ENCODE results near the gene JMJD7. TPM values are rescaled to one million over a fixed set of nuclear protein-coding genes. Genes with fewer than 3 reads are reported as not detected.

Gene JMJD7
- total RNA-seq, 1 experiment from 2014 or later, result 13.5 TPM

DNA sequence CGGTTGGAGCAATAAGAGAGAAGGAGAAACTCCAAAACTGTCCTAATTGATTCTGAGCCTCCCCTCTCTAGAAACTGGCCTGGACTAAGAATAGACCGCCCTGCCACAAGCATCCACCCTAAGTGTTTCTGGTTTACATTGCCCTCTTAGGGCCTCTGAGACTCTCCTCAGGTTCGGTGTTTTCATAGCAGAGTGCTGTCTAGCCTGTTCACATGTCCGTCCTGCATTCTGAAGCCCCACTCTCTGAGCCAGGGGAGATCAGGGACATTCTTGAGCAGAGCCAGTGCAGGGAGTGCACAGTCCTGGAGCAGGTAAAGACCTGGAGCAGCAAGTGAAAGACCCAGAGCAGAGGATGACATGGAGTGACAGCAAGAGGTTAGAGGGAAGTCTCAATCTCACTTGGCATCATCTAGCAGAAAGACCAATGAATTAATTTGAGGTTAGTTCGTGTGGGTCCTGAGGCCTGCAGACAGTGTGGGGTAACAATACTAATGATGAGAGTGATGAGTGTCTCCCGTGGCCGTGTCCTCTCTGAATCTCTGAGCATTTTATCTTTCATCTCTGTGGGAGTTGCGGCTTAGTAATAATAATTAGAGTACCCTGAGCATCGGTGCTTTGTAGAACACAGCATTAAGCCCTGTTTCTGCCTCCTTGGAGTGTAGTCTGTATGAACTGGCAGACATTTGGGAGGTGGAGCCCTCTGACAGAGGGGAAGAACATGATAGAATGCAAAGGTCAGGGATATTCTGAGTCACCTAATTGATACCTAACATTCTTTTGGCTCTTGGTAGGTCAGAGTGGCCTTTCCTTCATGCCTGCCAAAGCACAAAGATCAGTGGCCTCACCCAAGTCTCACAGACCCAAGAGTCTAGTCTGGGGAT, 29.0 kb upstream of the JMJD7 start:
- Histone ChIP-seq H2AFZ (ENCODE audit: low read depth, low read length, poor library complexity, severe bottlenecking) (no peak overlapping the region), H3K27me3 (ENCODE audit: insufficient read depth, low read length) (no peaks in the 10 kb centered on the region), H4K20me1 (ENCODE audit: insufficient read depth) (no peaks in the 10 kb centered on the region), H3K27ac (ENCODE audit: low read depth, low read length) (no peak overlapping the region), H3K9me2 (ENCODE audit: insufficient read depth) (no peaks in the 10 kb centered on the region), H3K4me3 (replicated peaks in 1 of 2; ENCODE audit: low read depth in 1 of 2, low read length in 2 of 2) (no peak overlapping the region; a peak in 1 of 4 replicates), H3K9ac (ENCODE audit: low read length) (no peak overlapping the region), H3K36me3 (ENCODE audit: control insufficient read depth in 1 of 2, insufficient read depth in 2 of 2, low read length in 2 of 2) (0 out of 4 replicates have a peak, but pooled peaks cover 0 to 8% of the 10 kb centered on the region in 2 experiments), H3K79me2 (ENCODE audit: insufficient read depth, low read length) (no peaks in the 10 kb centered on the region), H3K9me3 (ENCODE audit: control insufficient read depth in 1 of 2, insufficient read depth in 1 of 2, low read depth in 1 of 2, low read length in 2 of 2) (no peaks in the 10 kb centered on the region), H3K4me1 (ENCODE audit: control insufficient read depth in 1 of 2, insufficient read depth in 2 of 2, low read length in 2 of 2) (peaks cover 5 to 30% of the 10 kb centered on the region in 2 experiments; a peak in 3 of 4 replicates), H3K4me2 (ENCODE audit: low read length) (peak overlapping the region; percentile 57)
- BruUV-seq (replicated peaks), result no TSS peak
- POLR2A ChIA-PET, result no interaction called here
- intact Hi-C loops (cut with micrococcal nuclease), result no loop called here
- CTCF ChIA-PET, result no interaction called here
- TF ChIP-seq, protein P1, sequence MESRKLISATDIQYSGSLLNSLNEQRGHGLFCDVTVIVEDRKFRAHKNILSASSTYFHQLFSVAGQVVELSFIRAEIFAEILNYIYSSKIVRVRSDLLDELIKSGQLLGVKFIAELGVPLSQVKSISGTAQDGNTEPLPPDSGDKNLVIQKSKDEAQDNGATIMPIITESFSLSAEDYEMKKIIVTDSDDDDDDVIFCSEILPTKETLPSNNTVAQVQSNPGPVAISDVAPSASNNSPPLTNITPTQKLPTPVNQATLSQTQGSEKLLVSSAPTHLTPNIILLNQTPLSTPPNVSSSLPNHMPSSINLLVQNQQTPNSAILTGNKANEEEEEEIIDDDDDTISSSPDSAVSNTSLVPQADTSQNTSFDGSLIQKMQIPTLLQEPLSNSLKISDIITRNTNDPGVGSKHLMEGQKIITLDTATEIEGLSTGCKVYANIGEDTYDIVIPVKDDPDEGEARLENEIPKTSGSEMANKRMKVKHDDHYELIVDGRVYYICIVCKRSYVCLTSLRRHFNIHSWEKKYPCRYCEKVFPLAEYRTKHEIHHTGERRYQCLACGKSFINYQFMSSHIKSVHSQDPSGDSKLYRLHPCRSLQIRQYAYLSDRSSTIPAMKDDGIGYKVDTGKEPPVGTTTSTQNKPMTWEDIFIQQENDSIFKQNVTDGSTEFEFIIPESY (IDR thresholded peaks at IDR 0.05; ENCODE audit: extremely low read depth, insufficient replicate concordance, low read length), result no peak
- ATAC-seq, result peak; percentile 60
- DNase-seq (ENCODE audit: low read depth, low spot score), result no peak
- RAD21 ChIA-PET (ENCODE audit: low non-redundant PET in 1 of 2, low total read pairs in 2 of 2, uncharacterized antibody in 2 of 2, unreplicated experiment in 2 of 2), result no interaction called here

DNA sequence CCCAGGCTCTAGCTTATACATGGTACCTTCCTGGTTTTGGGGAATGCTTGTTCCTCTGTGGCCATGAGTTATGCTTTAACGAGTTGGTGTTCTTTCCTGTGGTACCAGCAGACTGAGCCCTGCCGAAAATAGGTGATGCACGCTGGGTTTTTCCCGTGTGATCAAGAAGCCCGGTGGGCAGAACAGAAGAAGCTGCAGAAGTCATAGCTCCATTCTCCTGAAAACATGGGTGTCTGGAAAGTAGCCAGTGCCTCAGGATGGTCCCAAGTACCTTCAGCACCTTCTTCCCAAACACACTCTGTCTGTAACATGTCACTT, 28.4 kb upstream of the JMJD7 start:
- ChIA-PET CTCF (no interaction called here), POLR2A (no interaction called here), RAD21 (ENCODE audit: low non-redundant PET in 1 of 2, low total read pairs in 2 of 2, uncharacterized antibody in 2 of 2, unreplicated experiment in 2 of 2) (no interaction called here)
- peaks cover 5 to 30% of the 10 kb centered on the region in 2 experiments; a peak in 3 of 4 replicates for H3K4me1 ChIP-seq (ENCODE audit: control insufficient read depth in 1 of 2, insufficient read depth in 2 of 2, low read length in 2 of 2)
- BruUV-seq (replicated peaks), result no TSS peak
- no peak overlapping the region for H2AFZ ChIP-seq (ENCODE audit: low read depth, low read length, poor library complexity, severe bottlenecking)
- no peak overlapping the region for H3K27ac ChIP-seq (ENCODE audit: low read depth, low read length)
- no peaks in the 10 kb centered on the region for H3K79me2 ChIP-seq (ENCODE audit: insufficient read depth, low read length)
- no peaks in the 10 kb centered on the region for H4K20me1 ChIP-seq (ENCODE audit: insufficient read depth)
- H3K27me3 ChIP-seq (ENCODE audit: insufficient read depth, low read length), result no peaks in the 10 kb centered on the region
- ATAC-seq (no peak), DNase-seq (ENCODE audit: low read depth, low spot score) (no peak)
- H3K36me3 ChIP-seq (ENCODE audit: control insufficient read depth in 1 of 2, insufficient read depth in 2 of 2, low read length in 2 of 2), result 0 out of 4 replicates have a peak, but pooled peaks cover 0 to 8% of the 10 kb centered on the region in 2 experiments
- H3K4me2 ChIP-seq (ENCODE audit: low read length), result peak overlapping the region; percentile 57
- H3K9ac ChIP-seq (ENCODE audit: low read length), result no peak overlapping the region
- H3K4me3 ChIP-seq (replicated peaks in 1 of 2; ENCODE audit: low read depth in 1 of 2, low read length in 2 of 2), result no peak overlapping the region
- H3K9me2 ChIP-seq (ENCODE audit: insufficient read depth), result no peaks in the 10 kb centered on the region
- H3K9me3 ChIP-seq (ENCODE audit: control insufficient read depth in 1 of 2, insufficient read depth in 1 of 2, low read depth in 1 of 2, low read length in 2 of 2), result no peaks in the 10 kb centered on the region
- TF ChIP-seq, protein P2, sequence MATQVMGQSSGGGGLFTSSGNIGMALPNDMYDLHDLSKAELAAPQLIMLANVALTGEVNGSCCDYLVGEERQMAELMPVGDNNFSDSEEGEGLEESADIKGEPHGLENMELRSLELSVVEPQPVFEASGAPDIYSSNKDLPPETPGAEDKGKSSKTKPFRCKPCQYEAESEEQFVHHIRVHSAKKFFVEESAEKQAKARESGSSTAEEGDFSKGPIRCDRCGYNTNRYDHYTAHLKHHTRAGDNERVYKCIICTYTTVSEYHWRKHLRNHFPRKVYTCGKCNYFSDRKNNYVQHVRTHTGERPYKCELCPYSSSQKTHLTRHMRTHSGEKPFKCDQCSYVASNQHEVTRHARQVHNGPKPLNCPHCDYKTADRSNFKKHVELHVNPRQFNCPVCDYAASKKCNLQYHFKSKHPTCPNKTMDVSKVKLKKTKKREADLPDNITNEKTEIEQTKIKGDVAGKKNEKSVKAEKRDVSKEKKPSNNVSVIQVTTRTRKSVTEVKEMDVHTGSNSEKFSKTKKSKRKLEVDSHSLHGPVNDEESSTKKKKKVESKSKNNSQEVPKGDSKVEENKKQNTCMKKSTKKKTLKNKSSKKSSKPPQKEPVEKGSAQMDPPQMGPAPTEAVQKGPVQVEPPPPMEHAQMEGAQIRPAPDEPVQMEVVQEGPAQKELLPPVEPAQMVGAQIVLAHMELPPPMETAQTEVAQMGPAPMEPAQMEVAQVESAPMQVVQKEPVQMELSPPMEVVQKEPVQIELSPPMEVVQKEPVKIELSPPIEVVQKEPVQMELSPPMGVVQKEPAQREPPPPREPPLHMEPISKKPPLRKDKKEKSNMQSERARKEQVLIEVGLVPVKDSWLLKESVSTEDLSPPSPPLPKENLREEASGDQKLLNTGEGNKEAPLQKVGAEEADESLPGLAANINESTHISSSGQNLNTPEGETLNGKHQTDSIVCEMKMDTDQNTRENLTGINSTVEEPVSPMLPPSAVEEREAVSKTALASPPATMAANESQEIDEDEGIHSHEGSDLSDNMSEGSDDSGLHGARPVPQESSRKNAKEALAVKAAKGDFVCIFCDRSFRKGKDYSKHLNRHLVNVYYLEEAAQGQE (IDR thresholded peaks at IDR 0.05; ENCODE audit: low read depth), result no peak
- TF ChIP-seq ZFX (IDR thresholded peaks at IDR 0.05) (no peak), EGR1 (IDR thresholded peaks at IDR 0.05; ENCODE audit: low read depth) (no peak), SRF (IDR thresholded peaks at IDR 0.05; ENCODE audit: low read depth) (no peak), SIN3A (IDR thresholded peaks at IDR 0.05; ENCODE audit: low read depth) (no peak), POLR2A (IDR thresholded peaks at IDR 0.05; ENCODE audit: borderline replicate concordance, extremely low read depth, insufficient read depth, insufficient read length) (no peak), RAD21 (IDR thresholded peaks at IDR 0.05; ENCODE audit: low read depth) (no peak), CEBPB (IDR thresholded peaks at IDR 0.05; ENCODE audit: low read depth) (no peak)
- TF ChIP-seq, protein P3, sequence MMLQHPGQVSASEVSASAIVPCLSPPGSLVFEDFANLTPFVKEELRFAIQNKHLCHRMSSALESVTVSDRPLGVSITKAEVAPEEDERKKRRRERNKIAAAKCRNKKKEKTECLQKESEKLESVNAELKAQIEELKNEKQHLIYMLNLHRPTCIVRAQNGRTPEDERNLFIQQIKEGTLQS (IDR thresholded peaks at IDR 0.05), result no peak
- intact Hi-C loops (cut with micrococcal nuclease), result no loop called here

Data from HCT116 (cell line).